Transverse colon (tissue), 4 donors: ENCODE data around the gene N4BP2L2. TPM values are rescaled to one million over a fixed set of nuclear protein-coding genes. Genes with fewer than 3 reads are reported as not detected.

ENCODE experiments used
- DNase-seq: peaks from one replicate; pipeline ENCODE4 v3.0.0-alpha.2; 2019
- H3K27ac ChIP-seq, 4 donors: fragments of 200-600 bp; sonication (generic); 2 replicates each; pipeline ENCODE4 v1.5.1; 2016 to 2018; ENCODE audit warnings: inconsistent platforms in 4 of 4
- H3K27me3 ChIP-seq: fragments of 200-600 bp; sonication (generic); 2 replicates; pipeline ENCODE4 v1.5.1; 2017; ENCODE audit warnings: inconsistent platforms
- H3K36me3 ChIP-seq, 4 donors: fragments of 200-600 bp; sonication (generic); 2 replicates each; pipeline ENCODE4 v1.5.1; 2017 to 2019; ENCODE audit warnings: inconsistent platforms in 4 of 4
- H3K4me1 ChIP-seq, 4 donors: fragments of 200-600 bp; sonication (generic); 2 replicates each; pipeline ENCODE4 v1.5.1; 2017 to 2020; ENCODE audit warnings: inconsistent platforms in 4 of 4
- H3K4me3 ChIP-seq, 4 donors: fragments of 200-600 bp; sonication (generic); 1 replicate in 1 of 4; 2 replicates in 3 of 4; pipeline versions ENCODE4 v1.5.1 to v1.6.1; 2017 to 2019; ENCODE audit warnings: inconsistent platforms in 4 of 4
- H3K9me3 ChIP-seq, 2 donors: fragments of 200-600 bp; sonication (generic); 2 replicates each; pipeline ENCODE4 v1.5.1; 2017 to 2019; ENCODE audit warnings: inconsistent platforms in 2 of 2
- CTCF ChIP-seq, 5 experiments: fragments of 200-600 bp in 3 of 5; fragments of 450-650 bp in 2 of 5; sonication (generic) in 3 of 5; IDR thresholded peaks; 1 replicate in 2 of 5; 2 replicates in 3 of 5; pipeline ENCODE4 v1.5.1; 2016 to 2017; ENCODE audit warnings: antibody characterized with exemption in 5 of 5, inconsistent platforms in 3 of 5, mild to moderate bottlenecking in 2 of 5, moderate library complexity in 1 of 5
- EP300 ChIP-seq: sonication (generic); formaldehyde crosslinking; IDR thresholded peaks from one replicate; pipeline ENCODE4 v1.6.1; 2017; ENCODE audit warnings: antibody characterized with exemption, low read depth
- POLR2A ChIP-seq: fragments of 450-650 bp; IDR thresholded peaks from one replicate; pipeline ENCODE4 v1.6.1; 2016; ENCODE audit warnings: antibody characterized with exemption, mild to moderate bottlenecking, moderate library complexity
- POLR2AphosphoS5 ChIP-seq, 3 donors: sonication (generic); formaldehyde crosslinking; IDR thresholded peaks; one replicate each; pipeline ENCODE4 v1.6.1; 2016; ENCODE audit warnings: antibody characterized with exemption in 3 of 3
- WGBS, 2 donors: methylation state at CpG; one replicate each; pipeline ENCODE4 v1.1.5; 2018; ENCODE audit warnings: low coverage in 1 of 2; 5-methylcytosine and 5-hydroxymethylcytosine counted together
- in situ Hi-C, 4 donors: fragments of 200-750 bp; cut with MboI; loops; one replicate each; pipeline versions ENCODE4 v1.15.0 to v1.15.1; 2017; ENCODE audit warnings: low sequenced_read_pairs in 3 of 4, low pct_ligation_motif_present in 1 of 4, low pct_unique_long_range_greater_than_20kb in 1 of 4
- intact Hi-C: fragments of 100-400 bp; cut with DNase I; formaldehyde crosslinking; loops from one replicate; pipeline ENCODE4 v1.15.1; 2023; ENCODE audit warnings: low total_unique reads
- total RNA-seq, 4 donors: library from RNA; depleted of rRNA; stranded (reverse); fragments of >200 nt; gene quantifications; one replicate each; pipeline ENCODE4 v1.1.0, GENCODE V29; 2016

N4BP2L2 gene
- total RNA-seq, 4 donors from 2014 or later = 64.0 to 231 (median 123) TPM

- Histone ChIP-seq H3K27me3 (no peaks in the 10 kb centered on the region), H3K4me1 (no peaks in the 10 kb centered on the region), H3K4me3 (no peak overlapping the region), H3K9me3 (no peaks in the 10 kb centered on the region), H3K27ac (no peak overlapping the region), H3K36me3 (no peaks in the 10 kb centered on the region)
- in situ Hi-C loops (no loop called here), intact Hi-C loops (no loop called here)
- 93 to 98% methylated on average over 6 to 9 of the region's 9 CpGs for WGBS, 2 donors
- no peak for DNase-seq
- no peak for TF ChIP-seq CTCF (IDR thresholded peaks at IDR 0.05)
- TF ChIP-seq POLR2A = no peak
Measured at GRCh38 chr13:32408296-32409000, 130.1 kb downstream of the N4BP2L2 start.

- DNase-seq = no peak
- WGBS, 2 donors = 76 to 80% methylated on average over 2 to 6 of the region's 6 CpGs
- in situ Hi-C loops = no loop called here
- H3K27me3 ChIP-seq = no peaks in the 10 kb centered on the region
- TF ChIP-seq CTCF (IDR thresholded peaks at IDR 0.05) (no peak), POLR2A (no peak), POLR2AphosphoS5 (IDR thresholded peaks at IDR 0.05) (no peak), EP300 (no peak)
- H3K4me1 ChIP-seq = no peaks in the 10 kb centered on the region
- no peaks in the 10 kb centered on the region for H3K9me3 ChIP-seq
- no peak overlapping the region for H3K4me3 ChIP-seq
- intact Hi-C loops = no loop called here
- H3K27ac ChIP-seq = no peak overlapping the region
- peaks cover 0 to 3% (median 1%) of the 10 kb centered on the region in 4 donors for H3K36me3 ChIP-seq
Measured at GRCh38 chr13:32407854-32408253, 130.7 kb downstream of the N4BP2L2 start.

GRCh38 chr13:32403108-32403507, 135.5 kb downstream of the N4BP2L2 start:
- H3K9me3 ChIP-seq = no peaks in the 10 kb centered on the region
- peaks cover 0 to 7% (median 2%) of the 10 kb centered on the region in 4 donors for H3K36me3 ChIP-seq
- H3K27me3 ChIP-seq = no peaks in the 10 kb centered on the region
- intact Hi-C loops (no loop called here), in situ Hi-C loops (no loop called here)
- DNase-seq = no peak
- WGBS, 2 donors = 92 to 94% methylated on average over 4 of the region's 4 CpGs
- no peak overlapping the region for H3K27ac ChIP-seq
- H3K4me1 ChIP-seq = no peaks in the 10 kb centered on the region
- TF ChIP-seq CTCF (IDR thresholded peaks at IDR 0.05) (no peak), POLR2A (no peak), EP300 (no peak), POLR2AphosphoS5 (IDR thresholded peaks at IDR 0.05) (no peak)
- no peak overlapping the region for H3K4me3 ChIP-seq

- Histone ChIP-seq H3K36me3 (no peaks in the 10 kb centered on the region), H3K9me3 (no peaks in the 10 kb centered on the region), H3K4me3 (no peak overlapping the region), H3K4me1 (no peaks in the 10 kb centered on the region), H3K27ac (no peak overlapping the region), H3K27me3 (no peaks in the 10 kb centered on the region)
- no peak for DNase-seq
- in situ Hi-C loops (no loop called here), intact Hi-C loops (no loop called here)
- TF ChIP-seq CTCF (IDR thresholded peaks at IDR 0.05) = no peak
- 78 to 85% methylated on average over 4 of the region's 4 CpGs for WGBS, 2 donors
Measured at GRCh38 chr13:32391101-32391619, 147.4 kb downstream of the N4BP2L2 start.
